ENCODE results near the gene FAF2.

The FAF2 gene

GRCh38 chr5:176542135-176542595, 94.0 kb downstream of the FAF2 start:
- TF ChIP-seq CTCF (conservative IDR thresholded peaks at IDR 0.05; ENCODE audit: low read length), result no peak
- peak overlapping the region; percentile 57 for H3K4me3 ChIP-seq (ENCODE audit: low read length)
- DNase-seq (ENCODE audit: low read depth), result no peak

- TF ChIP-seq CTCF (conservative IDR thresholded peaks at IDR 0.05; ENCODE audit: low read length), result no peak
- H3K4me3 ChIP-seq (ENCODE audit: low read length), result peak overlapping the region; percentile 67
- no peak for DNase-seq (ENCODE audit: low read depth)
Measured at GRCh38 chr5:176542596-176543427, 94.6 kb downstream of the FAF2 start.

GRCh38 chr5:176543428-176544182, 95.4 kb downstream of the FAF2 start:
- no peak for TF ChIP-seq CTCF (conservative IDR thresholded peaks at IDR 0.05; ENCODE audit: low read length)
- DNase-seq (ENCODE audit: low read depth), result peak; percentile 25
- peak overlapping the region; percentile 67 for H3K4me3 ChIP-seq (ENCODE audit: low read length)

GRCh38 chr5:176545388-176545736, 97.2 kb downstream of the FAF2 start:
- no peak for DNase-seq (ENCODE audit: low read depth)
- no peak overlapping the region for H3K4me3 ChIP-seq (ENCODE audit: low read length)
- TF ChIP-seq CTCF (conservative IDR thresholded peaks at IDR 0.05; ENCODE audit: low read length), result no peak

- no peak for TF ChIP-seq CTCF (conservative IDR thresholded peaks at IDR 0.05; ENCODE audit: low read length)
- no peak overlapping the region for H3K4me3 ChIP-seq (ENCODE audit: low read length)
- DNase-seq (ENCODE audit: low read depth), result no peak
Measured at GRCh38 chr5:176545737-176546509, 97.7 kb downstream of the FAF2 start.

- DNase-seq (ENCODE audit: low read depth), result peak; percentile 25
- no peak overlapping the region for H3K4me3 ChIP-seq (ENCODE audit: low read length)
Measured at GRCh38 chr5:176547802-176548201, 99.6 kb downstream of the FAF2 start.

More at GRCh38 chr5:176547802-176548201, 99.6 kb downstream of the FAF2 start:
- TF ChIP-seq CTCF (conservative IDR thresholded peaks at IDR 0.05; ENCODE audit: low read length), result no peak

All from AG10803 (cell line).